Spleen (tissue), 11 donors: ENCODE data around the gene HOXA10. TPM values are rescaled to one million over a fixed set of nuclear protein-coding genes. Genes with fewer than 3 reads are reported as not detected.

ENCODE experiments used
- DNase-seq: peaks from one replicate; pipeline ENCODE4 v3.0.0-alpha.2; 2020
- H3K27ac ChIP-seq, 8 donors: fragments of 200-600 bp; sonication (generic) in 7 of 8; 1 replicate in 4 of 8; 2 replicates in 4 of 8; pipeline versions ENCODE4 v1.5.0 to v1.8.0; 2016 to 2021; ENCODE audit warnings: inconsistent platforms in 4 of 8, mild to moderate bottlenecking in 4 of 8, moderate library complexity in 1 of 8
- H3K27me3 ChIP-seq, 7 donors: fragments of 200-600 bp; sonication (generic) in 6 of 7; replicated peaks in 1 of 7; 1 replicate in 4 of 7; 2 replicates in 3 of 7; pipeline versions ENCODE4 v1.5.0 to v1.8.0; 2016 to 2021; ENCODE audit warnings: inconsistent platforms in 3 of 7, mild to moderate bottlenecking in 1 of 7
- H3K36me3 ChIP-seq, 6 donors: fragments of 200-600 bp; sonication (generic) in 5 of 6; 1 replicate in 4 of 6; 2 replicates in 2 of 6; pipeline versions ENCODE4 v1.5.0 to v1.8.0; 2016 to 2021; ENCODE audit warnings: inconsistent platforms in 2 of 6
- H3K4me1 ChIP-seq, 6 donors: fragments of 200-600 bp; sonication (generic) in 5 of 6; 1 replicate in 3 of 6; 2 replicates in 3 of 6; pipeline versions ENCODE4 v1.5.0 to v1.8.0; 2016 to 2021; ENCODE audit warnings: inconsistent platforms in 3 of 6
- H3K4me3 ChIP-seq, 8 donors: fragments of 200-600 bp; sonication (generic) in 7 of 8; 1 replicate in 4 of 8; 2 replicates in 4 of 8; pipeline versions ENCODE4 v1.5.0 to v1.8.0; 2016 to 2021; ENCODE audit warnings: inconsistent platforms in 4 of 8, mild to moderate bottlenecking in 4 of 8, moderate library complexity in 2 of 8
- H3K9me3 ChIP-seq, 8 donors: fragments of 200-600 bp; sonication (generic) in 7 of 8; 1 replicate in 4 of 8; 2 replicates in 4 of 8; pipeline versions ENCODE4 v1.5.0 to v1.8.0; 2016 to 2021; ENCODE audit warnings: inconsistent platforms in 4 of 8
- POLR2A ChIP-seq, 3 donors: fragments of 450-650 bp; IDR thresholded peaks; one replicate each; pipeline ENCODE4 v1.5.1; 2017; ENCODE audit warnings: antibody characterized with exemption in 3 of 3, mild to moderate bottlenecking in 1 of 3
- POLR2AphosphoS5 ChIP-seq, 3 donors: sonication (generic); formaldehyde crosslinking; IDR thresholded peaks; one replicate each; pipeline ENCODE4 v1.5.1; 2017; ENCODE audit warnings: antibody characterized with exemption in 3 of 3
- WGBS, 5 donors: extraction: QIAGEN DNeasy Blood & Tissue Kit in 3 of 5; methylation state at CpG; one replicate each; pipeline versions ENCODE4 v1.1.5 to v1.1.7; 2013 to 2018; 5-methylcytosine and 5-hydroxymethylcytosine counted together
- intact Hi-C: fragments of 100-400 bp; cut with DNase I; formaldehyde crosslinking; loops from one replicate; pipeline ENCODE4 v1.15.0; 2023; ENCODE audit warnings: low total_unique reads
- polyA plus RNA-seq, 3 donors: library from polyadenylated mRNA; stranded (reverse); fragments of 200-250 nt; gene quantifications; one replicate each; pipeline ENCODE4 v1.2.1, GENCODE V29; 2013
- total RNA-seq, 7 donors: library from RNA; depleted of rRNA in 3 of 7; stranded (reverse); fragments of >200 nt in 3 of 7; fragmentation: NEBNext Ultra II Directional in 4 of 7; extraction: Animal tissue kit (Norgen Biotek cat#: 25700) in 4 of 7; gene quantifications; one replicate each; pipeline versions ENCODE4 v1.1.0 to v1.2.1, GENCODE V29; 2016 to 2021
- TF ChIP-seq, protein P1 (sequence below), 11 experiments: fragments of 200-600 bp in 7 of 11; fragments of 450-650 bp in 4 of 11; sonication (generic) in 4 of 11; IDR thresholded peaks in 8 of 11; conservative IDR thresholded peaks in 3 of 11; 1 replicate in 7 of 11; 2 replicates in 4 of 11; pipeline versions ENCODE4 v1.4.0 to v1.8.0; 2016 to 2021; ENCODE audit warnings: antibody characterized with exemption in 11 of 11, inconsistent platforms in 4 of 11, mild to moderate bottlenecking in 1 of 11
- donor health status: healthy with polysubstance abuse.
- donor health status: DM: no; HTN: no; CAD: no; lungs with moderate emphysema.
- donor health status: DM: no; HTN: no; CAD: no.
- donor health status: Bipolar disorder and iron deficiency.
- donor health status: healthy.
- donor health status: DM: no; HTN: no; CAD: no.
- donor health status: DM: yes; HTN: yes; CAD: no.

Gene HOXA10
- total and polyA plus RNA-seq, 10 donors: 0.05 to 0.72 (median 0.20) TPM; not detected in 4

GRCh38 chr7:27181795-27182275 is 7.7 kb upstream of the HOXA10 start:
- TF ChIP-seq POLR2A (IDR thresholded peaks at IDR 0.05) (no peak), POLR2AphosphoS5 (IDR thresholded peaks at IDR 0.05) (no peak)
- TF ChIP-seq, protein P1, sequence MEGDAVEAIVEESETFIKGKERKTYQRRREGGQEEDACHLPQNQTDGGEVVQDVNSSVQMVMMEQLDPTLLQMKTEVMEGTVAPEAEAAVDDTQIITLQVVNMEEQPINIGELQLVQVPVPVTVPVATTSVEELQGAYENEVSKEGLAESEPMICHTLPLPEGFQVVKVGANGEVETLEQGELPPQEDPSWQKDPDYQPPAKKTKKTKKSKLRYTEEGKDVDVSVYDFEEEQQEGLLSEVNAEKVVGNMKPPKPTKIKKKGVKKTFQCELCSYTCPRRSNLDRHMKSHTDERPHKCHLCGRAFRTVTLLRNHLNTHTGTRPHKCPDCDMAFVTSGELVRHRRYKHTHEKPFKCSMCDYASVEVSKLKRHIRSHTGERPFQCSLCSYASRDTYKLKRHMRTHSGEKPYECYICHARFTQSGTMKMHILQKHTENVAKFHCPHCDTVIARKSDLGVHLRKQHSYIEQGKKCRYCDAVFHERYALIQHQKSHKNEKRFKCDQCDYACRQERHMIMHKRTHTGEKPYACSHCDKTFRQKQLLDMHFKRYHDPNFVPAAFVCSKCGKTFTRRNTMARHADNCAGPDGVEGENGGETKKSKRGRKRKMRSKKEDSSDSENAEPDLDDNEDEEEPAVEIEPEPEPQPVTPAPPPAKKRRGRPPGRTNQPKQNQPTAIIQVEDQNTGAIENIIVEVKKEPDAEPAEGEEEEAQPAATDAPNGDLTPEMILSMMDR (IDR thresholded peaks at IDR 0.05 in 8 of 11, conservative IDR thresholded peaks at IDR 0.05 in 3 of 11): no peak
- no peaks in the 10 kb centered on the region for H3K36me3 ChIP-seq
- H3K4me1 ChIP-seq: peaks cover 19 to 54% (median 44%) of the 10 kb centered on the region in 6 donors
- H3K27ac ChIP-seq: no peak overlapping the region
- H3K9me3 ChIP-seq: no peaks in the 10 kb centered on the region
- no peak overlapping the region for H3K4me3 ChIP-seq
- 60 to 72% (median 71%) methylated on average over 4 of the region's 4 CpGs for WGBS, 5 donors
- peaks cover 32 to 100% (median 99%) of the 10 kb centered on the region in 7 donors for H3K27me3 ChIP-seq
- intact Hi-C loops: loop anchor here (10.0 kb wide), 1 partner anchor 1327 kb away; no protein-coding TSS in a partner anchor
- peak; percentile 33 for DNase-seq

- Histone ChIP-seq H3K36me3 (no peaks in the 10 kb centered on the region), H3K27me3 (peaks cover 26 to 100% (median 100%) of the 10 kb centered on the region in 7 donors), H3K4me3 (no peak overlapping the region), H3K9me3 (no peaks in the 10 kb centered on the region), H3K4me1 (peaks cover 19 to 48% (median 39%) of the 10 kb centered on the region in 6 donors), H3K27ac (no peak overlapping the region)
- TF ChIP-seq, protein P1 (IDR thresholded peaks at IDR 0.05 in 8 of 11, conservative IDR thresholded peaks at IDR 0.05 in 3 of 11): no peak
- no peak for TF ChIP-seq POLR2AphosphoS5 (IDR thresholded peaks at IDR 0.05)
- TF ChIP-seq POLR2A (IDR thresholded peaks at IDR 0.05): no peak
- intact Hi-C loops: loop anchor here (10.0 kb wide), 1 partner anchor 1326 kb away; no protein-coding TSS in a partner anchor
- WGBS, 5 donors: 66 to 86% (median 73%) methylated on average over 9 to 12 of the region's 12 CpGs
- DNase-seq: peak; percentile 61
These were observed 6.6 kb upstream of the HOXA10 start for GRCh38 chr7:27180431-27181420.

DNA sequence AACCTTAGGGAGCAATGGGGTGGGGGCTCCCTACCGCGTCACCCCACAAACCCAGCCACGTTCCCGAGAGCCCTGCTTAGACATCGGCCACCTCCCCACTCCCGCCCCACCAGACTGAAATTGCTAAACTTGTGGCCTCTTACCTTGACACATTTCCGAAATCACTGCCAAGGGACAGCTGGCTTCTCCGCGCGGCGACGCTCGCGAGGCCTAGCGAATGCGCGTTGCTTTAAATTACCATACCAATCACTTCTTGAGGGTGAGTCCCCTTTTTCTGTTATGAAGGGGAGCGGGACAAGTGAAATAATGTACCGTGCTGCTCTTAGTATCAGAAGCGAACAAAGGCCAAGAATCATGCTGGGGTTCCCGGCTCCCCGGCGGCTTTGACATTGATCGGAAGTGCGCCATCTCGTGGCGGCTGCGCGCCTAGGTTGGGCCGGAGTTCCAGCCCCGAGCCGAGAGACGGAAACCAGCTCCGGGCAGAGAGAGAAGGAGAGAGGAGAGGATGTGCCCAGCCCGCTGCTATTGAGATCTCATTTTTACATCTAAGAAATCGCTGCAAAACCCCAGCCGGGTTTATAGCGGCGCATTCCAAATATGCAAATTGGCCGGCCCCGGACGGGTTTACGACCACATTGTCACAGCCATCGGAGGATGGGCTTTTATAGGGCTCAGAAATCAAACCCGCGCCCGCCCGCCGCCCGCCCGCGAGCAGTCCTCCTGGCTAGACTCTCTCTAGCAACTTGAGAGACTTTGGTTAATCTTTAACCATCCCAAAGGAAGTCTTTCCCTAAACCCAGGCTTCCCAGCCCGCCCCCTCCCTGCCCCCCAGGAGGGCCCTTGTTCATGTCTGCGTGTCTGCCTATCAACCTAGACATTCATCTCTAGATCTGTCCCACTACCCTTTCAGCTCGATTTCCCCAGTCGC is 5.6 kb upstream of the HOXA10 start:
- peak; percentile 89 for DNase-seq
- Histone ChIP-seq H3K27me3 (peaks cover 19 to 100% (median 100%) of the 10 kb centered on the region in 7 donors), H3K9me3 (no peaks in the 10 kb centered on the region), H3K4me1 (peaks cover 15 to 44% (median 30%) of the 10 kb centered on the region in 6 donors), H3K4me3 (peak overlapping the region in 2 of 8 donors; percentile 8 to 48), H3K27ac (no peak overlapping the region), H3K36me3 (no peaks in the 10 kb centered on the region)
- intact Hi-C loops: loop anchor here (10.0 kb wide), 1 partner anchor 1325 kb away; no protein-coding TSS in a partner anchor
- TF ChIP-seq POLR2AphosphoS5 (IDR thresholded peaks at IDR 0.05): peak; percentile 25 to 70 (median 60)
- TF ChIP-seq, protein P1 (IDR thresholded peaks at IDR 0.05 in 8 of 11, conservative IDR thresholded peaks at IDR 0.05 in 3 of 11): peak; percentile 23 to 91 (median 81)
- TF ChIP-seq POLR2A (IDR thresholded peaks at IDR 0.05): no peak
- WGBS, 5 donors: 16 to 28% (median 19%) methylated on average over 52 to 56 of the region's 56 CpGs
